ENCODE data around the gene HENMT1. TPM values are rescaled to one million over a fixed set of nuclear protein-coding genes. Genes with fewer than 3 reads are reported as not detected.
"Not testable (repeated sequence)": the region's sequence is repeated elsewhere in the genome, so short reads cannot be mapped to it uniquely, and the experiment has no call there.

Gene HENMT1
- total RNA-seq, 3 donors from 2014 or later (not counting 1 experiment from before 2014, with no cell fraction given), result 26.9 to 41.5 (median 30.6) TPM

DNA sequence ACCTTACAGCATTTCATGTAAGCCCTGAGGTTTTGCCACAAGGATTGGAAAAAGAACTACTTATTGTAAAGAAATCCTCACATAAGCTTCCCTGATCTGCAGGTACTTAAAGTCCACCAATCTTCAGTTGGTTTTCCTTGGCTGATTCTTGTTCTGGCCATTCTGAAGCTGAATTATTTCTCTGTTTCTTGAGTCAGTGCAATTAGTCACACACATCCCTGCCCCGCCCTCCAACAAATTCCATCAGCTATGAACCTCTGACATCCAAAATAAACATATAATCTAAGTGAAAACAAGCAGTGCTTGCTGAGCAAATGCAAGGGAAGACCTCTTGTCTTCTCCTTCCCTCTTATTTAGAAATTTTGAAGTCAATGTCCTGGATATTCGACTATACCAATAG lies 43.6 kb upstream of the HENMT1 start:
- no peaks in the 10 kb centered on the region for H3K9me3 ChIP-seq (ENCODE audit: control insufficient read depth, insufficient read depth, low read length)
- H3K27ac ChIP-seq (ENCODE audit: low read length), result peak overlapping the region; percentile 58
- DNase-seq (no peak), ATAC-seq (no peak)
- Mint-ChIP-seq H3K9me3 (no peaks in the 10 kb centered on the region), H3K4me1 (peaks cover 24 to 25% of the 10 kb centered on the region in 2 donors), H3K36me3 (peaks cover 10% of the 10 kb centered on the region), H3K27ac (peak overlapping the region; percentile 43 to 67), H3K4me3 (no peak overlapping the region), H3K27me3 (ENCODE audit: low read depth in 2 of 2) (no peaks in the 10 kb centered on the region)
- peaks cover 25% of the 10 kb centered on the region for H3K36me3 ChIP-seq (ENCODE audit: control insufficient read depth, insufficient read depth, low read length)
- intact Hi-C loops (cut with micrococcal nuclease), result no loop called here
- H3K4me1 ChIP-seq (ENCODE audit: control insufficient read depth, insufficient read depth, low read length), result peaks cover 20% of the 10 kb centered on the region
- no peaks in the 10 kb centered on the region for H3K27me3 ChIP-seq (ENCODE audit: control insufficient read depth, insufficient read depth, low read length)
- 90% methylated on average over 2 of the region's 2 CpGs for WGBS (ENCODE audit: insufficient coverage)
- no peak overlapping the region for H3K4me3 ChIP-seq (ENCODE audit: low read length)
- TF ChIP-seq, protein P1, sequence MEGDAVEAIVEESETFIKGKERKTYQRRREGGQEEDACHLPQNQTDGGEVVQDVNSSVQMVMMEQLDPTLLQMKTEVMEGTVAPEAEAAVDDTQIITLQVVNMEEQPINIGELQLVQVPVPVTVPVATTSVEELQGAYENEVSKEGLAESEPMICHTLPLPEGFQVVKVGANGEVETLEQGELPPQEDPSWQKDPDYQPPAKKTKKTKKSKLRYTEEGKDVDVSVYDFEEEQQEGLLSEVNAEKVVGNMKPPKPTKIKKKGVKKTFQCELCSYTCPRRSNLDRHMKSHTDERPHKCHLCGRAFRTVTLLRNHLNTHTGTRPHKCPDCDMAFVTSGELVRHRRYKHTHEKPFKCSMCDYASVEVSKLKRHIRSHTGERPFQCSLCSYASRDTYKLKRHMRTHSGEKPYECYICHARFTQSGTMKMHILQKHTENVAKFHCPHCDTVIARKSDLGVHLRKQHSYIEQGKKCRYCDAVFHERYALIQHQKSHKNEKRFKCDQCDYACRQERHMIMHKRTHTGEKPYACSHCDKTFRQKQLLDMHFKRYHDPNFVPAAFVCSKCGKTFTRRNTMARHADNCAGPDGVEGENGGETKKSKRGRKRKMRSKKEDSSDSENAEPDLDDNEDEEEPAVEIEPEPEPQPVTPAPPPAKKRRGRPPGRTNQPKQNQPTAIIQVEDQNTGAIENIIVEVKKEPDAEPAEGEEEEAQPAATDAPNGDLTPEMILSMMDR (IDR thresholded peaks at IDR 0.05), result no peak

DNA sequence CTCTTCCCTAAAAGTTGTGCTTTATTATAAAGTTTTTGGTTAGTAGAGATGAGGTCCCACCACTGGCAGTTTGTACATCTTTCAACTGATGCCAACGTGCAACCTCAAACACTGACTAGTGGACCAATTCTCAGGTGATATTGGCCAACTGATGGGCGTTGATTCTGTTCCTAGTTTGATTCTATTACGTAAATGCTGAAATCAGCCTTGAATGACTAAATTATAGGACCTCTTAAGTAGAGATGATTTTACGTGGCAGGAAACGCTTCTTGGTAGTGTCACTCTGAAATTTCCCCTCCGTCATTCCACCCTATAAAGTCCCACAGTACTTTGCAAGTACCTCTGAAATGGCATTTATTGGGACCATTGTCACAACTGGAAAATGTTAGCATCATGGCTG lies 43.0 kb upstream of the HENMT1 start:
- H3K4me1 ChIP-seq (ENCODE audit: control insufficient read depth, insufficient read depth, low read length), result peaks cover 20% of the 10 kb centered on the region
- DNase-seq, result peak in 1 of 2 donors; percentile 77
- peak; percentile 53 to 66 (median 56) for ATAC-seq
- H3K4me1 Mint-ChIP-seq, result peaks cover 25 to 27% of the 10 kb centered on the region in 2 donors
- peak overlapping the region; percentile 58 for H3K27ac ChIP-seq (ENCODE audit: low read length)
- H3K36me3 Mint-ChIP-seq, result peaks cover 15% of the 10 kb centered on the region
- WGBS (ENCODE audit: insufficient coverage), result 77% methylated on average over 6 of the region's 6 CpGs
- TF ChIP-seq, protein P1 (IDR thresholded peaks at IDR 0.05), result no peak
- peak overlapping the region; percentile 43 to 67 for H3K27ac Mint-ChIP-seq
- H3K9me3 Mint-ChIP-seq, result no peaks in the 10 kb centered on the region
- peaks cover 30% of the 10 kb centered on the region for H3K36me3 ChIP-seq (ENCODE audit: control insufficient read depth, insufficient read depth, low read length)
- no peaks in the 10 kb centered on the region for H3K27me3 ChIP-seq (ENCODE audit: control insufficient read depth, insufficient read depth, low read length)
- no peaks in the 10 kb centered on the region for H3K27me3 Mint-ChIP-seq (ENCODE audit: low read depth in 2 of 2)
- no peak overlapping the region for H3K4me3 ChIP-seq (ENCODE audit: low read length)
- intact Hi-C loops (cut with micrococcal nuclease), result no loop called here
- H3K9me3 ChIP-seq (ENCODE audit: control insufficient read depth, insufficient read depth, low read length), result no peaks in the 10 kb centered on the region
- peak overlapping the region; percentile 43 for H3K4me3 Mint-ChIP-seq

DNA sequence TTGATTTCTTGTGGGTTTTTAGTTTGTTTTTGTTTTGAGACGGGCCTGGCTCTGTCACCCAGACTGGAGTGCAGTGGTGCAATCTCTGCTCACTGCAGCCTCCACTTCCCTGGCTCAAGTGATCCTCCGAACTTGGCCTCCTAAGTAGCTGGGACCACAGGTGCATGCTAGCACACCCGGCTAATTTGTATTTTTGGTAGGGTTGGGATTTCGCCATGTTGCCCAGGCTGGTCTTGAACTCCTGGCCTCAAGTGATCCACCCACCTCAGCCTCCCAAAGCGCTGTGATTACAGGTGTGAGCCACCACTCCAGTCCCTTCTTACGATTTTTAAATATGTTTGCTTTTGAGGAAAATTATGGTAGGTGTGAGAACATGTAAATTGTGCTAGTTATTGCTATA lies 41.2 kb upstream of the HENMT1 start:
- WGBS (ENCODE audit: insufficient coverage), result 98% methylated on average over 3 of the region's 6 CpGs
- H3K27me3 Mint-ChIP-seq (ENCODE audit: low read depth in 2 of 2); intact Hi-C loops (cut with micrococcal nuclease); H3K4me3 Mint-ChIP-seq; H3K9me3 Mint-ChIP-seq; H3K9me3 ChIP-seq (ENCODE audit: control insufficient read depth, insufficient read depth, low read length); H3K27ac ChIP-seq (ENCODE audit: low read length); H3K27ac Mint-ChIP-seq; H3K4me3 ChIP-seq (ENCODE audit: low read length); ATAC-seq; H3K27me3 ChIP-seq (ENCODE audit: control insufficient read depth, insufficient read depth, low read length); DNase-seq: not testable (repeated sequence)
- peaks cover 20% of the 10 kb centered on the region for H3K4me1 ChIP-seq (ENCODE audit: control insufficient read depth, insufficient read depth, low read length)
- H3K36me3 ChIP-seq (ENCODE audit: control insufficient read depth, insufficient read depth, low read length), result peaks cover 48% of the 10 kb centered on the region
- peaks cover 27 to 41% of the 10 kb centered on the region in 2 donors for H3K4me1 Mint-ChIP-seq
- H3K36me3 Mint-ChIP-seq, result peaks cover 32% of the 10 kb centered on the region

DNA sequence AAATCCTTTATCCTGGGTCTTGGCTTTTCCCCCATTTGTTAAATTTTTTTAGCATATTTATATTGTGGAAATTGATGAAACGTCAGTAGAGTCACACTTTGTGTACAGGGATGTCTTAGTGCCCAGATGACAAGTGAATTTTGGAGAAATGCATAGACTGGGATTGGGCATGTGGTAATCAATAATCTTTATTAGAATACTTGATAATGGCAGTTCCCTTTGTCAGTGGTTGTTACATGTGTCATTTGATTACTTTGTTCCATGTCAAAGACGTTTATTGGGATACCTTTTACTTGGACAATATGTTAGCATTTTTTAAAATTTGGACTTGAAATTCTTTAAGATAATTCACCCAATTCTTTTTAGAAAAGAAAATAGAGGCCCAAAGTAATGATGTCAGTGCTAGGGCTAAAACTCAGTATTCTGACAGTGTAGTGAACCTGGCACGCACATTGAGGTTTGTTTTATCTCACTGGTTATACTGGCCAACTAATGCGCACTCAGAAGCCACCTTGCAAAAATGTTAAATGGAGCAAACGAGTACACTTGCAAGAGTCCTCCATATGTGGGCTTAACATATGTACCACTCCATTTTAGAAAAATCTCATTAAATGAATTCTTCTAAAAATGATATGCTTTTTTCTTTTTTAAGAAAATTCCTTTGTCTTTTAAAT lies 40.4 kb upstream of the HENMT1 start:
- H3K27me3 ChIP-seq (ENCODE audit: control insufficient read depth, insufficient read depth, low read length), result no peaks in the 10 kb centered on the region
- no peak for DNase-seq
- TF ChIP-seq, protein P1 (IDR thresholded peaks at IDR 0.05), result no peak
- H3K4me3 Mint-ChIP-seq, result no peak overlapping the region
- H3K27me3 Mint-ChIP-seq (ENCODE audit: low read depth in 2 of 2), result no peaks in the 10 kb centered on the region
- peaks cover 32% of the 10 kb centered on the region for H3K36me3 Mint-ChIP-seq
- H3K4me1 ChIP-seq (ENCODE audit: control insufficient read depth, insufficient read depth, low read length), result peaks cover 20% of the 10 kb centered on the region
- H3K4me1 Mint-ChIP-seq, result peaks cover 27 to 45% of the 10 kb centered on the region in 2 donors
- H3K27ac ChIP-seq (ENCODE audit: low read length), result no peak overlapping the region
- ATAC-seq, result no peak
- no peaks in the 10 kb centered on the region for H3K9me3 ChIP-seq (ENCODE audit: control insufficient read depth, insufficient read depth, low read length)
- WGBS (ENCODE audit: insufficient coverage), result 88% methylated on average over 4 of the region's 5 CpGs
- H3K36me3 ChIP-seq (ENCODE audit: control insufficient read depth, insufficient read depth, low read length), result peaks cover 56% of the 10 kb centered on the region
- intact Hi-C loops (cut with micrococcal nuclease), result no loop called here
- H3K4me3 ChIP-seq (ENCODE audit: low read length), result no peak overlapping the region
- peak overlapping the region in 1 of 2 donors; percentile 98 for H3K27ac Mint-ChIP-seq
- H3K9me3 Mint-ChIP-seq, result no peaks in the 10 kb centered on the region

Measured in natural killer cell (primary cell).